HL-60/S4 treated with retinoic acid at 250 ng/mL for 4 days and 3 days (cell line): Measurements from ENCODE around the gene C2CD4B.

ENCODE experiments used
- in situ Hi-C: fragments of 300-500 bp; cut with MboI; formaldehyde crosslinking; loops from 2 replicates; pipeline ENCODE4 v1.7.0; 2022; ENCODE audit warnings: low sequenced_read_pairs

Gene C2CD4B

GRCh38 chr15:62119874-62120273 lies 45.2 kb downstream of the C2CD4B start:
- in situ Hi-C loops: no loop called here

DNA sequence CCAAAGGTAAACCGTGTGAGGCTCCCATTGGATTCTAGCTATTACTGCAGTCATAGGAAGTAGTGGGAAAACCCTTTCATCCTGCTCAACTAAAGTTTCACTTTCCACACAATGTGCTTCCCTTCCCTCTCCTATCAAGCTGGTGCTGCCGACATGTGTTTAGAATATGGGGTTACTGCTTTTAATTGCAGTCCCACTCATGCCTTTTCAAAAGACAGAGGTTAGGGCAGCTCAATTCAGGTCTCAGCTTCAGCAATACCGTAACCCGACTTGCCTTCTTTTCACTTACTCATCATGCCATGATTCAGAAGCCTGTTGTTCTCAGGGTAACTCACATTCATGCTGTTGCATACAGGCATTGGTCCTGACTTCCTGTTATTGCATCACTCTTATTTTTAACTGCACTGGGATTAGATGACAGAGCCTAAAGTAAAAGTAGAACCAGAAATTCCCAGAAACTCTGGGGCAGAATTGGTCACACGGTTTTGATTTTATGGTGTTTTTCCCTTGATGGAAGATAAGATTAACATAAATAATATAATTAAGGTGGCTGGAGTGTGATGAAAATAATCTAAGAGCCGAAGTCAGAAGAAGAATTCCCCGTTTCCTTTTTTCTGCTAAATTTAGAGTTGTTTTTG lies 45.7 kb downstream of the C2CD4B start:
- in situ Hi-C loops: no loop called here

DNA sequence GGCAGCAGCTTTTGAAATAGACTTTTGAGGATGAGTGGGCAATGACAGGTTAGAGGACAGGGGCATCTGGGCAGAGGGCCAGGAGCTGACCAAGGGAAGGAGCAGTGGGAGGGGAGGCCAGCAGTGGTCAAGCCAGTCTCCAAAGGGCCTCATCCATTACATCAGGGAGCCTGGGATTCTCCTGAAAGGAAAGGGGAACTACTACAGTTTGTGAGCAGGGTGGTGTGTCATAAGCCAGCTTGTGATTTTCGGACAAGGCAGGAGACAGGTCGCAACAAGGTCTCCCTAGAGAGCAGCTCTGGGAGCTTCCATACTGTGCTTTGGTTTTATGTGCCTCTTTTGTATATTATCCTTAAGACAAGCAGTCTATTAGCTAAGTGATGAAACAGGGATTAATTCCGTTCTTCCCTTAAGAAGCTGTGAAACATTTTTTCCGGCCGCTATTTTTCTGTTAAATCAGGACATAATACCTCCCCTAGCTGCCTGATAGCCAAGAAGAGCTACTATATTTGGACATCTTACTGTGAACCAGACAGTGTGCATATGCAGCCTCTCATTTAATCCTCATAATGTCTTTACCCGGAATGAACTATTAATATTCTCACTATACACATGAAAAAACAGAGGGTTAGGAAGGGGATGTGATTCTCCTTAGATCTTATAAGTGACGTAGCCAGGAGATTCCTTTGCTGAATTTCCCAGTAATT lies 46.4 kb downstream of the C2CD4B start:
- in situ Hi-C loops: no loop called here

- in situ Hi-C loops: no loop called here
Measured at GRCh38 chr15:62115847-62116246, 49.2 kb downstream of the C2CD4B start.
